Measurements from ENCODE around the gene ADAMTS8.

Gene ADAMTS8

DNA sequence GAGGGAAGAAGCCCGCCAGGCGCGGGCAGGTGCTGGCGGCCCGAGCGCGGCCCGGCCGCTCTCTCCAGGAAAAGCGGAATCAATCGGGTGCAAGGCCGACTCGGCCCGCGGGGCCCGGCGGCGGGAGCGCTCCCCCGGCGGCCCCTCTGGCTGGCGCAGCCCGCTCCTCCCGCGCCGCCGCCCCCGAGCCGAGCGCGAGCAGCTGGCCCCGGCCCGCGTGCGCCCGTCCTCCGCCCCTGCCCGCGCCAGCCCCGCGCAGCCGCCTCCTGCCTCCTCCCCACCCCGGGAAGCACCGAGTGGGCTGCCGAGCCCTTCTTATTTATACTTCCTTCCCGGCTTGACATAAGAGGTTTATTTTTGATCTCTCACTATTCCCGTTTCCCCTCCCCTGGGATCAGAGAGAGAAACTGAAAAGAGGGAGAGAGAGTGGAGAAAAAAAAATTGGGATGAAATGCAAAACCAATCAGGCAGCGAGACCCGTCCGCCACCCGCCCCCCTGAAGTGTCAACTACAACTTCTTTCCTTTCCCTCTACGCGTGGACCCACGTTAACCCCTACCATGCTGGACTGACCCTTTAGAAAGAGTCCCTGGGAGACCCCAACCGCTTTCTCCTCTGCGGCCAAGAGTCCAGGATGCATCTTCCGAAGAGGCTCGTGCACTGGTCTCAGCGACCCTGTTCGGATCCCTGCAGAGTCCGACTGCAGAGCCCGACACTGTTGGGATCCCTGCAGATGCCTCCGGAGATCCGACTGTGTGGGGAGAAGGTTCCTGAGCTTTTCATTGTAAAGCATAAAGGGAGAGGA lies at the start of gene ADAMTS8:
TSS of gene ADAMTS8 (minus strand) at position 294 of the 804 bp plus-strand sequence. CDS start 323 bp downstream, outside the sequence.
- DNase-seq, result no peak

DNA sequence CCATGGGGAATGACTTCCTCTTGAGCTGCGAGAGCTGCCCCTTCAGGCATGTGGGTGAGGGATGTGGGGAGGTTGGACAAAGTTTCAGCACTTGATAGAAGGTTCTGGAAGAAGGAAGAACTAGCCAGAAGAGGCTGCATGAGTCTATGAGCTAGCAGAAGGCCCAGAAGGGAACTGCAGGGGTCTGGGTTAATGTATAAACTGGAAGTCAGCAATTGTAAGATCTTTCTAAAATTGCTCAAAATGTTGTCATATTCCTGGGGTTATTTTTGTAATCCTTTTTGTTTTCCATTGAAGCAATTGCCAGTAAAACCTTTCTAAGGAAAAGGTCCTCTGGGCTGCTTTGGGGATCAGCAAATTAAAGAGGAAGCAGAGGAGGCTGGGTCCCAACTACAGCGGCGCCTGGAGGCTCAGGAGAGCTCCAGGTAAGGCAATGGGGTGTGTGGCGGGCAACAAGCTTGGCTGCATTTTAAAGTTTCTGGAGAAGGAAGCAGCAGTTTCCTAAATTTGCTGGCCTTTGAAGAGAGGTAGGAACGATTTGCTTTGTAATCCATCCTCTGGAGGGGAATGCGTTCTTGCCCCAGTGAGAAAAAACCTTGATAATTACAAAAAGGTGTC lies 49.3 kb upstream of the ADAMTS8 start:
- DNase-seq, result no peak

DNA sequence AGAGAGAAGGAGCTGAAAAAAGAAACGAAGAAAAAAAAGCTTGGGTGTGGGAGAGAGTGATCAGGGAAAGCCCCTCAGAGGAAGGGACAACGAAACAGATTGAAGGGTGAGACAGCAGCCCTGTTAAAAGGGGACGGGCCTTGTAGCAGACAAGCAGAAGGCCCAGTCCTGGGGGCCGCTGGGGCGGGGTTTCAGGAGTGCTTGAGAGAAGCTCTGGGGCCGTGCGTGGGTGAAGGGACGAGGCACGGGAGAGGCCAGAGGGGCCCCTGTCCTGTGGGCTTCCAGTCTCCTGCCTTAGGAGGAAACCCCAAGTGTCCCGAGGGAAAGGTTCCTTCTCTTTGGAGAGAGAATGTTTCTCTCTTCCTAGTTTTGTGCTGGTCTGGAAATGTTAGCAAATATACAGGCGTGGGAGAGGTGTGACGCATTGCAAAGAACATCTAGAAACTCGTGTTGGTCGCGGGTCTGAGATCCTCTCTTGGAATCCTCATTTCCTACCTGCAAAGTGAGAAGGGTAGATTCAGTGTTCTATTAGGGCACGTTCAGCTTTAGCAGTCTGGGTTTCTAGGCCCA lies 48.6 kb upstream of the ADAMTS8 start:
- no peak for DNase-seq

GRCh38 chr11:130476200-130476921 lies 48.0 kb upstream of the ADAMTS8 start:
- DNase-seq, result no peak

GRCh38 chr11:130475426-130476053 lies 47.1 kb upstream of the ADAMTS8 start:
- no peak for DNase-seq

DNA sequence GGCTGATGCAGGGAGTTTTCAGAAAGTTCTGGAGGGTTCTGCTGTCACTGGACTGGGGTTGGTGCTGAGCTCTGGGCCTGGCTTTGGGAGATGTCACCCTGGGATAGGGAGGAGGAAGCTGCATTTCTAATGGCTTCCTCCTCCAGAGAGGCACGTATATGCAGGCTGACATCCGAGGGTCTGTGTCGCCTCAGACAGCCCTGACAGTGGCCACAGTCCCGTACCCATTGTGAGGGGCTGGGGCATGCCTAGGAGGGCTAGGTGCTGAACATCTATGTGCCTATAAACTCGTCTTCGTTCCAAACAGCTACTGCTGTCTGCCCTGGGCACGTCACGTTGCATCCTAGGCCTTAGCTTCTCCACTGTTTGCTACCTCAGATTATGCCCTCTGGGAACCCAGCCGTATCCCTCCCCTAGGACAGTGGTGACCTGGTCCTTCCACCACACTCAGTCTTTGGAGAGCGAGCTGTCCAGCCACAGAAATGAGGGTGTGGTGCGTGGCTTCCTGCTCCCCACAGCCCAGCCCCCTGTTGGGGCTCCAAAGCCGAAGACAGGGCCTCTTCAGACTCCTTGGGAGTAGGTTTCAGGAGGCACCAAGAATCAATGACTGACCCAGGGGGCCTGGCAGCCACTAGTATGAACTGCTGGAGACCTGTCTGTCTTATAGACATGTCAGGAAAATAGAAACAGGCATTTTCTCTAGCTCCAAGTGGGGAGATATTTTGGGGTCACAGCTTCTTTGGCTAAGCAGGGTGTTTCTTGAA lies 46.4 kb upstream of the ADAMTS8 start:
- no peak for DNase-seq

DNA sequence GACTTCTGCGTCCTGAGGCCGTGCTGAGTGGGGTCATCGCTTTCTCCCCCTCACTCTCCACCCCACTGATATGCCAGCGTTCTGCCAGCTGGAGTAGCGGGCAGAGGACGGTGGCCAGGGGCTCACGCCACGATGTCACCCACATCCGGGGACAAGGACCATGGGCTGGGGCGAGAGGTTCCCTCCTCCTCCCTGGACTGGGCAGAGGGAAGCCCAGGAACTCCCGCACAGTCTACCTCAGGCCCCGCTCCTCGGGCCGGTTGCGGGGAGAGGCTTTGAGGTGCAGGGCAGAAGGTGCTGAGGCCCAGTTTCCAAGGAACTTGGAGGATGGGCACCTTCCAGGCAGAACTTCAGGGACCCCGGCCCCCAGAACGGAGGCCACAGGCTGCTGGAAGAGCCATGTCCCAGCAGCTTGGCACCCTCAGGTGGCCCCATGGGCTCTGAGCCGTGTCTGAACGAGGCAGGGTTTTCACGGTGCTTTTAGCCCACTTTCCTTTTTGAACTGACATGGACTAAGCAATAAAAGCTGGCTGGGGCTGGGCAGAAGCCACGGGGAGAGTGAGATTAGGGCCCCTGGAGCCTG lies 45.5 kb upstream of the ADAMTS8 start:
- no peak for DNase-seq

DNA sequence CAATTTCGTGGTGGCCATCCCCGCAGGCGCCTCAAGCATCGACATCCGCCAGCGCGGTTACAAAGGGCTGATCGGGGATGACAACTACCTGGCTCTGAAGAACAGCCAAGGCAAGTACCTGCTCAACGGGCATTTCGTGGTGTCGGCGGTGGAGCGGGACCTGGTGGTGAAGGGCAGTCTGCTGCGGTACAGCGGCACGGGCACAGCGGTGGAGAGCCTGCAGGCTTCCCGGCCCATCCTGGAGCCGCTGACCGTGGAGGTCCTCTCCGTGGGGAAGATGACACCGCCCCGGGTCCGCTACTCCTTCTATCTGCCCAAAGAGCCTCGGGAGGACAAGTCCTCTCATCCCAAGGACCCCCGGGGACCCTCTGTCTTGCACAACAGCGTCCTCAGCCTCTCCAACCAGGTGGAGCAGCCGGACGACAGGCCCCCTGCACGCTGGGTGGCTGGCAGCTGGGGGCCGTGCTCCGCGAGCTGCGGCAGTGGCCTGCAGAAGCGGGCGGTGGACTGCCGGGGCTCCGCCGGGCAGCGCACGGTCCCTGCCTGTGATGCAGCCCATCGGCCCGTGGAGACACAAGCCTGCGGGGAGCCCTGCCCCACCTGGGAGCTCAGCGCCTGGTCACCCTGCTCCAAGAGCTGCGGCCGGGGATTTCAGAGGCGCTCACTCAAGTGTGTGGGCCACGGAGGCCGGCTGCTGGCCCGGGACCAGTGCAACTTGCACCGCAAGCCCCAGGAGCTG lies 44.8 kb upstream of the ADAMTS8 start:
- no peak for DNase-seq

- no peak for DNase-seq
Observed at GRCh38 chr11:130472434-130472961, 44.1 kb upstream of the ADAMTS8 start.

DNA sequence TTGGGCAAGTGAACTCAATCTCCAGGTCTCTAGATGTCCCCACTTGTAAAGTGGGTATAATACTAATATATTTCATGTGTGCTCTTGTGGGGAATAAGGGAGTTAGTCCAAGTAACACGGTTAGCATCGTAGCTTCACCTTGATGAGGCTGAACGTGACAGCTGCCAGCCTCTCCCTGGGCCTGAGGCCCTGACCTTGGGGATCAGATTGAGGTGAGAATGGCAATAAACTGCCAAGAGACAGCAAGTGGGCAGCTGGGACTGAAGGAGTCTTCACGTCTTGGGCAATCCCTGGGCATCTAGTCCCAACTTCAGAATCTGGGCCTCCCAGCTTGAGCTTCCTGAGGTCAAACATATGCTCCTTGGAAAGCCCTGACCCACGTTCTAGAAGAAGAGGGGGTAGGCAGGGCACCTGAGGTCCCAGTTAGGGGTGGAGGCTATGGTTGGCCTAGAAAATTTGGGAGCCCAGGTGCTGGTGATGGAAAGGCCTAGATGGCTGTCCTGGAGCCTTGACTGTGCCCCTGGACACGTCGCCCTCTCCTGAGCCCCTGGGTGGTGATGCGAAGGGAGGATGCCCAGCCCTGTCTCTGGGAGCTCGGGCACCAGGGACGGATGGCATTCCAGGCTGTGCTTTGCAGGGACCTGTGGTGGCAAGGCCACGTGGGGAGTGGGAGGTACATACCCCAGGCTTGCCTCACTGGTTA lies 43.5 kb upstream of the ADAMTS8 start:
- DNase-seq, result no peak

DNA sequence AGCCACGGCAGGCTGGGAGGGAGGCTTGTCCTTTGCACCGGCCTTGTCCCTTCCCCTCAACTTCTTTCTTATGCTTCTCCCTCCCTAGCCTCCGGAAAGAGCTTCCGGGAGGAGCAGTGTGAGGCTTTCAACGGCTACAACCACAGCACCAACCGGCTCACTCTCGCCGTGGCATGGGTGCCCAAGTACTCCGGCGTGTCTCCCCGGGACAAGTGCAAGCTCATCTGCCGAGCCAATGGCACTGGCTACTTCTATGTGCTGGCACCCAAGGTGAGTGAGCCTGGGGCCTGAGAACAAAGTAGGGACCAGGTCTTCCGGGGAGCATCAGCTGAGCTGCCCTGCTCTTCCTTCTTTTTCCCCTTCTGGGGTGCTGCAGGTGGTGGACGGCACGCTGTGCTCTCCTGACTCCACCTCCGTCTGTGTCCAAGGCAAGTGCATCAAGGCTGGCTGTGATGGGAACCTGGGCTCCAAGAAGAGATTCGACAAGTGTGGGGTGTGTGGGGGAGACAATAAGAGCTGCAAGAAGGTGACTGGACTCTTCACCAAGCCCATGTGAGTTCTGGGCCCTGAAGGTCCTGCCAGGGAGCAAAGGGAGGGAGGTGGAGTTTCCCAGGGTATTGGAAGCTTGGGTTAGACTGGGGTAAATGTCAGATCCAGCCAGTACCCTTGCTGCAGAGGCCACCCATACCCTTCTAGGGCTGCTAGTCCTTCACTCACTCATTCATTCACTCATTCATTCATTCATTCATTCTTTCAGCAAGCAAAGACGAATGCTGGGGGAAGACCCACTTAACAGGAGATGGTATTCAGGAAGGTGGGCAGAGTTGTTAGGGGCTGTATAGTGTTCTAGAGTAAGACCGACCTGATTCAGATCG lies 42.7 kb upstream of the ADAMTS8 start:
- no peak for DNase-seq

DNA sequence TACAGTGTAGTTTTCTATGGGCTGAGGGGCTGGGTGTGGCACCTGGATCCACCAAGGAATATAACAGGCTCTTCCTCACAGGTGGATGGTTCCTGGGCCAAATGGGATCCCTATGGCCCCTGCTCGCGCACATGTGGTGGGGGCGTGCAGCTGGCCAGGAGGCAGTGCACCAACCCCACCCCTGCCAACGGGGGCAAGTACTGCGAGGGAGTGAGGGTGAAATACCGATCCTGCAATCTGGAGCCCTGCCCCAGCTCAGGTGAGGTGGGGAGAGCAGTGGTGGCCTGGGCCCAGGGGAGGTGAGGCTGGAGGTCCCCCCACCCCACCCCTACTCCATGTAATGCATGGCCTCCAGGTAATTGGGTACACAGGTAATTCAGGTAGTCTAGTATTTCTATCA lies 40.8 kb upstream of the ADAMTS8 start:
- no peak for DNase-seq

- DNase-seq, result no peak
Observed at GRCh38 chr11:130467116-130467900, 38.9 kb upstream of the ADAMTS8 start.

DNA sequence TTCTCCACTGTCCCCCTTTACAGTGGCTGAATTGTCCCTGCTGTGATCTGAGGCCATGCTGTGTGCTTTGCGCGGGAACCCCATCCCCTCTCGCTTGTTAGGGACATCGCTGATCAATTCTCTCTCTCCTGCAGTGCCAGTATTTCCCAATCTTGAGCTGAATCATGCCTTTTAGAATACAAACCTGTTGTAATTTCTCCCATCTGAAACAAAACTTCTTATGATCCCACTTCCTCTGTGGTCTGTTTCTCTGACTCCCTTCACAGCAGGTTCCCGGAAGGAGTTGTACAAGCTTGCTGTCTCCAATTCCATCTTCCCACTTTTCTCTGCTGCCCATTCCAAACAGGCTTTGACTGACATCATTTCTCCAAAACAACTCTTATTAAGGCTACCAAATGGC lies 36.9 kb upstream of the ADAMTS8 start:
- DNase-seq, result no peak

- DNase-seq, result no peak
Observed at GRCh38 chr11:130464291-130464812, 35.9 kb upstream of the ADAMTS8 start.

- no peak for DNase-seq
Observed at GRCh38 chr11:130462931-130463330, 34.5 kb upstream of the ADAMTS8 start.

DNA sequence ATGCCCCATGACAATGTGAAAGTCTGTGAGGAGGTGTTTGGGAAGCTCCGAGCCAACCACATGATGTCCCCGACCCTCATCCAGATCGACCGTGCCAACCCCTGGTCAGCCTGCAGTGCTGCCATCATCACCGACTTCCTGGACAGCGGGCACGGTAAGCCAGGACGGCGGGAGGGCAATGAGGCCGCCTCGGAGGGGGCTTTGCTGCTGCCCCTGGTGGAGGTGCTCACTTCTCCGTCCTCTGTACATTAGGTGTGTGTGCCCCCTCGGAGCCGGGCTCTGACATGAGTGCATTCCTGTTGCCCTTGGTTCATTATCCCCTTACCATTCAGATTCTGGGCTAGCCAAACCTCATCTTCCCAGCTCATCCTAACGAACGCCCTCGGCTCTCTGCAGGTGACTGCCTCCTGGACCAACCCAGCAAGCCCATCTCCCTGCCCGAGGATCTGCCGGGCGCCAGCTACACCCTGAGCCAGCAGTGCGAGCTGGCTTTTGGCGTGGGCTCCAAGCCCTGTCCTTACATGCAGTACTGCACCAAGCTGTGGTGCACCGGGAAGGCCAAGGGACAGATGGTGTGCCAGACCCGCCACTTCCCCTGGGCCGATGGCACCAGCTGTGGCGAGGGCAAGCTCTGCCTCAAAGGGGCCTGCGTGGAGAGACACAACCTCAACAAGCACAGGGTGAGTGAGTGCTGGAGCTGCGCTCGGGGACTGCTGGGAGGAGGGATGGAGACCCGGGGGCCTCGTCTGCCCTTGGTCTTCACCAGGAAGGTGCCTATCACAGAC lies 33.9 kb upstream of the ADAMTS8 start:
- no peak for DNase-seq
